Measurements from ENCODE around the gene FMNL2.
"Not testable (repeated sequence)": the region's sequence is repeated elsewhere in the genome, so short reads cannot be mapped to it uniquely, and the experiment has no call there.

FMNL2 gene

DNA sequence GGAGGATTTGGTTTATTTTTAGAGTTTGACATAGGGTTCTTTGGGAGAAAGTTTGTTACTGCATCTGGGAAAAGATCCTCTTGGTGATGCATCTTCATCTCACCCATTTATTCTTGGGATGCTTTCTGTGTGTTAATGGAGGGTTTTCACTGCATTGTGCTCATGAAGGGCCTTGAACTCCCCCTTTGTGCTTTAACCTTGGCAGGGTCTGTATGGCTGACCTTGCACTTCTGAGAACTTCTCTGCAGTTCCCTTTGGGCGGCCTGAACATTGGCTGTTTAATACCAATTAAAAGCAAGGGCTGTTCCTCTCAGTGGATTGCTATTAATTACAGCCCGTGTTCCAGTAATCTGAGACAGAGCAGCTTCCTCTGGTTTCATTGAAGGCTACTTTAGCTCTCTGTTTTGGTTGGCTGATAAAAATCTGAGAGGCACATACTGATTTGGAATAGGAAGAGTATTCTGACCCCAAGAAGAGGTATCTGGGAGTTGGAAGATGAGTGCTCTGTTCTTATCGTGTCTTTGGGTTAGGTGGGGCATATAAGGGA, 37.5 kb downstream of the FMNL2 start:
- in situ Hi-C loops (cut with HindIII; ENCODE audit: low sequenced_read_pairs): no loop called here

DNA sequence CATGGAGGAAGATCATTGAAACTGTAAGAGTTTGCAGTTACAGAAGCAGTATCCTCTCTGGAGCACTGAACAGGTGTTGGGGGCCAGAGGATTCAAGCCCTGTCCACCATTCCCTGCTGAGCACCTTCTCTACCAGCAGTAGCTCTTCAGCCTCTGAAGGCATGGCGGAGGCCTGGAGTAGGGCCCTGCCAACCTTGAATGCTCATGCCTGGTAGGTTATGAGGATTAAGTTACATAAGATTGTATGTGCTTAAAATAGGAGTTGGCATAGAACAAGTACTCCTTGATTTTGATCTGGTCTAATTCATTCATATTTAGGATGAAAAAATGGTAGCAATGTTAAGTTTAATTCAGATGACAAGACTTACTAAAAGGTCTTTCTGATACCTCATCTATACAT, 40.2 kb downstream of the FMNL2 start:
- in situ Hi-C loops (cut with HindIII; ENCODE audit: low sequenced_read_pairs): no loop called here

DNA sequence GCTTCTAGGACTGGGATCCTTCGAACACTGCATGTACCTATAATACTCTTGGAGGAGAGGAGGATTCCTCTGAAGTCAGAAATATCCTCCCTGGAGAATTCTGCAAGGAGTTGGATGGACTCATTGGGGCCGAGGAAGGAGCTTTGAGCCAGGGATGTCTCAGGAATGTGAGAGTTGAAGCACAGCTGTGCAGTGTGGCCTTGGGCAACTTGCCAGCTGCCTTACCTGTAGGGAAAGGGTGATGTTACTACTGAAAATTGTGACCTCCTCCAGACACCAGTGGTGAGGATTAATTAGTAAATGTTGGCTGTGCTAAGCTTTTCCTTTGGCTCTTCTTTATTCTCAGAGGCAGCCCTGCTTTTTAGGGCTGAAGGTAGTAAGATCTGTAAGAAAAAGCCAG, 41.4 kb downstream of the FMNL2 start:
- in situ Hi-C loops (cut with HindIII; ENCODE audit: low sequenced_read_pairs): no loop called here

DNA sequence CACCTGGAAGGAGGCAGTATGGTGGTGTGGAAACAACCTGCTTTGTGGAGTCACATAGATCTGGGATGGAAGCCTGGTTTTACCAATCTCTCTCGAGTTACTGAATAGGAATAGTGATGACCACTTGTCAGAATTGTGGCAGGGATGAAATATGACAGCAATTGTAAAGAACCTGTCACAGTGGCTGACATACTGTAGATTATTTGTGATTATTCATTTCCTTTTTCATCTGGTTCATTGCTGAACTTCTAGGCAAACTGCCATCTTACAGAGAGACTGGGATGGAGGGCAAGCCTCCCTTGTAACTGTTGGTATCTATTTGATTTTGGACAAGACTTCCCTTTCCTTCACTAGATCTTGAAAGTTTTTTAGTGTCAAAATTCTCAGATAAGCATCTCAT, 42.0 kb downstream of the FMNL2 start:
- in situ Hi-C loops (cut with HindIII; ENCODE audit: low sequenced_read_pairs): no loop called here

DNA sequence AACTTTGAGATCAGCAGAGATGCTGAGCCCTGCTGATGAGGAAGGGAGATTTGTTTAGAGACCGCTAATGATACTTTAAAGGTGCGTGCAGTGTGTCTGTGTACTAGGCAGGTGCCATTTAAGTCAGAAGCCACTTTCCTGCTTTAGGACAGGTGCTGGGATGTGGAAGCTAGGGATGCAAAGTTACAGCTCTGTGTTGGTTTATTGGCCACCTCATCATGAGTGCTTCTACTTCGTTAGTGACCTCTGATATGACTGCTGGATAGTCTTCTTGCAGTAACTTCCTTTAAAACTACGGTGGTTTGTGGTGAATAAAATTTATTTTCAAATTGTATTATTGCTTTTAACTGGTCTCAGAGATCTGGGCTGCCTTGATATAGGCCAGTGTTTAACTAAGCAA, 44.1 kb downstream of the FMNL2 start:
- in situ Hi-C loops (cut with HindIII; ENCODE audit: low sequenced_read_pairs): no loop called here

DNA sequence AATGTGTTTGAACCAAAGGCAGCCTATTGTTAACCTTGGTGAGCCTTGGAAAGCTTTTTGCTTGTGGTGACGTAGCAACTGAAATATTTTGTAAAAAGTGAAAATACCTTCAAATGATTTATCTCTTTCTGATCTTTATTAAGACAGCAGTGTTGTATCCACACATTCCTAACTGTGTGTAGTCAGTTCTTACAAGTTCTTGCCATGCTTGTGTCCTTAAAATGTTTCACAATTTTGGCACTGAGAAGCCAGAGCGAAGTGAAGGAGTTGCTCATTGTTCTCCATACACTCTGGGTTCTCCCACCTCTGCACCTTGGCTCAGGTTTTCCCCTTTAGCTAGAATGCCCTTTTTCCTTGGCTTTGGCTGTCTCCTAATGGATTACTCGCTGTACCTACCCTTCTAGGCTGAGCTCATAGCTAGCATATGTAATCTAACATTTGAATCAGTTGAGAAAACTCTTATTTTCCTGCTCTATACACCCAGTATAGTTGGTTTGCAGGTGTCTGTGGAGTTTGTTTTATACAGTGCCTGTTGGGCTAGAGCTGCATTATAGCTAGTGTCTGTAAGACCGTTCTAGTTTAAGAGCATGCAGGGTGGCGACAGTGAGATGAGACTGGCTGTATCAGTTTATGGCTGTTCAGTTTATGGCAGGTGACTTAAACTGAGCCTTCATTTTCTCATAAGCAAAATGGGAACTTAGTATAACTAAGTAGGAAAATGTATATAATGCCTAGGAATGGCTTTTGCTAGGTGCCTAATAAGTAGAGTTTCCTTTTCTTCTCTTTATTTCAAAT, 45.5 kb downstream of the FMNL2 start:
- in situ Hi-C loops (cut with HindIII; ENCODE audit: low sequenced_read_pairs): no loop called here

DNA sequence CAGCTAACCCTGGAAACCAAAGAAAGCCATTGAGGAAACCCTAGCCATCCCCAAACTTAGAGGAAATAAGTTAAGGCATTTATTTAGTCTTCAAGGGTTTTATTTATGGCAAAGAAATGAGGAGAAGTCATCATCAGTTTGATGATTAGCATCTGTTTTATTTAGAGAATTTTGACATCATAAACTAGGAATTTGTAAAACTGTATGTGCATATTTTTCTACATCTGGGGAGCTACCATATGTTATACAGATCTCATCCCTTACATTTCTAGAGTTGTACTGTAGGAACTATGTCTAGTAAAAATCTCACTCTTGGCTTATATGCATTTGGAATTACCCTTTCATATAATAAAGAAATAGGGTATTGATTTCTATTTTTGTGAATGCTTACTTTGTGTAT, 48.7 kb downstream of the FMNL2 start:
- in situ Hi-C loops (cut with HindIII; ENCODE audit: low sequenced_read_pairs): no loop called here

DNA sequence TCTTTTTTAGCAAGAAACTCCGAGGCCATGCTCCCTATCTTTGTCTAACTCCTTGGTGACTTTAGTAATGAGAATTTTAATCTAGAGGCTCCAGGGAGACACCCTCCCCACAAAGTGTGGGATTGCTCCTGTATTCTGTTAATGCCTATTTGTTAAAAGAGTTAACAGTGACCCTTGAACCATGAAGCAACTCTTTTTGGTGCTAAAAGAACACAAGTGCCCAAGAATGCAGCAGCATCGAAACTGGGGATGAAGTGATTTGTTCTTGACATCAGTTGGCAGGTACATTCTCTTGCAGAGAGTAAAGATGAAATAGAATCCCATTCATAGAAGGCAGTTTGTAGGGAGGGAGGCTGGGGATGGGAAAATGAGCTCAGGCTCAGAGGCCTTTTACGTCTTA, 50.0 kb downstream of the FMNL2 start:
- in situ Hi-C loops (cut with HindIII; ENCODE audit: low sequenced_read_pairs): no loop called here

DNA sequence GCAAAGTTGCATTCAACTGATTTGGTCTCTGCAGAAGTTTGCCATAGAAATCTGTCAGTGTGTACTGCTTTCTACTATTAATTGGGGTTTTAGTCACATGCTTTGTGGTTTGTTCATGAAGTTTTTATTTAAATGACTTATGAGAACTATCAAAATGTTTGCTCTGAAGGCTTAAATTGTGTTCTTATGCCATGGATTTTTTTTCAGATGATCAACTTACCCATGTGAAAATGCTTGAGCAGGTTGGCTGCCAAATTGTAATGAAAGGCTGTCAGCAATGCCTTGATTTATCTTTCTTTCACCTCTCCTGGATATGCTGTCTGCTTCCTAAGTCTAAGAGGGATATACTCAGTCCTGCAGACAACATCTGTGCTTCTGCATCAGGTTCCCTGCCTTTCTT, 50.7 kb downstream of the FMNL2 start:
- in situ Hi-C loops (cut with HindIII; ENCODE audit: low sequenced_read_pairs): no loop called here

DNA sequence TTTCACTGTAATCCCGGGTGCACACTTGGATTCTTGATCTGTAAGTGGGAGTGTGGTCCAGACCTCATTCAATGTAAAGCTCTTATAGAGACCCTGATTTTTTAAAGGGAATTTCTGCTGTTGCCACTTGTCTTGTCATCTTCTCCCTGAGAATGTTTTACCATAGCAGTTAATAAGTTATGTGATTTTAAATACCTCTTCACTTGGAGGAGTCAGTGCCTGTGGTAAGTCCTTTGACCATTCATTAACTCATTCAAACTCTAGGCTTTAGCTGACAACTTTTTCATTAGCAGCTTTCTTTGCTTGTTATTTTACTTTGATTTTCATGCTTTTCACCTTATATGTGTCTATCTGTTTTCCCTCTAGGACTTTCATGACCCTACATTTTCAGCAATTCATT, 51.3 kb downstream of the FMNL2 start:
- in situ Hi-C loops (cut with HindIII; ENCODE audit: low sequenced_read_pairs): no loop called here

DNA sequence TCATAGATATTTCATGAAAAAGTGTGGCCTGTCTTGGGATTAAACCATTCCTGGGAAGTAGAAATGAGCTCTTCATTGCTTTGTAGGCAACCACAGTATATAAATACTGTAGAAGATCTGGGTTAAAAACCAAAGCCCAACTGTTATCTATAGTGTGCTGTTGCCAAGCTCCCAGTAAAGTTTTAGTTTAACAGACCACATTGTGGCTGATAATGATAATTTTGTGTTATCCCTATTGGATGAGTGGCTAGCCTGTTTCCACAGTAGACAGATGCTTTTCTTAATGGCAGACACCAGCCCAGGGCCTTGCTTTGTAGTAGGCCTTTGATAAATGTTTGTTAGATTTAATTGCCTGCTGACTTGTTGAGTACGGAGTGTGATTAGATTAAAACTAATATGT, 52.1 kb downstream of the FMNL2 start:
- in situ Hi-C loops (cut with HindIII; ENCODE audit: low sequenced_read_pairs): no loop called here

DNA sequence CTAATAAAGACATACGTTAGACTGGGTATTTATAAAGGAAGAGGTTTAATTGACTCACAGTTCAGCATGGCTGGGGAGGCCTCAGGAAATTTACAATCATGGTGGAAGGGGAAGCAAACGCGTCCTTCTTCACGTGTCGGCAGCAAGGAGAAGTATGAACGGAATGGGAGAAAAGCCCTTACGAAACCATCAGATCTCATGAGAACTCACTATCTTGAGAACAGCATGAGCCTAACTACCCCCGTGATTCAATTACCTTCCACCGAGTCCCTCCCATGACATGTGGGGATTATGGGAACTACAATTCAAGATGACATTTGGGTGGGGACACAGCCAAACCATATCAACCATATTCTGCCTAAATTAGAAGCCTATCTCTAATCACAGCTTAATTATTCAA, 53.3 kb downstream of the FMNL2 start:
- in situ Hi-C loops (cut with HindIII; ENCODE audit: low sequenced_read_pairs): not testable (repeated sequence)

DNA sequence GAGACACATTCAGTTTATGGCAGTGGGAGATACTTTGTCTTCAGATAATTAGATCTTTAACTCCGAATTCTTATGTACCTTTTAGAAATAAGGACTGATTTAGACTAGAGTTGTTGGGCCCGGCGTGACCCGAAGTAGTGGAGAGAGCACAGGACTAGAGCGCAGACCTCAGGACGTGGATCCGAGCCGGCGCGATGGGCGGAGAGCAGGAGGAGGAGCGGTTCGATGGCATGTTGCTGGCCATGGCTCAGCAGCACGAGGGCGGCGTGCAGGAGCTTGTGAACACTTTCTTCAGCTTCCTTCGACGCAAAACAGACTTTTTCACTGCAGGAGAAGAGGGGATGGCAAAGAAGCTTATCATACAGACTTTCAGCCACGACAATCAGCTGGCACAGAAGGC, 54.5 kb downstream of the FMNL2 start:
- in situ Hi-C loops (cut with HindIII; ENCODE audit: low sequenced_read_pairs): no loop called here

DNA sequence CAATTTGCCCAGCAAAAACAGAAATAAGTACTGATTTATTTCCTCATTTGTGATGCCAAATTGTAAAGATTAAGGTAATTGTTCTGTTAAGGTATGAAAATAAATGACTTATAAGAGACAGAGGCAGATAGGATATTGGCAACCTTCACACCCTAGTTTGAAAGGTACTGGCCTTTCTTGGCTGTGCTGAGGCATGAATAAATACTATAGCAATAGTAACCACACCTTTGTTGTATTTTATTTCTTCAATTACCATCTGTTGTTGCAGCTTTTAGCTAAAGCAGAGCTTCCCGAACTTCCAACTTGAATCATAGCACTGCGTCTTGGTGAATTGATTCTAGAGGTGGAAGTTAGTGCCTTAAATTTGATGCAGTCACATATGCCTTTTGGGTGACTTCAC, 55.9 kb downstream of the FMNL2 start:
- in situ Hi-C loops (cut with HindIII; ENCODE audit: low sequenced_read_pairs): no loop called here

DNA sequence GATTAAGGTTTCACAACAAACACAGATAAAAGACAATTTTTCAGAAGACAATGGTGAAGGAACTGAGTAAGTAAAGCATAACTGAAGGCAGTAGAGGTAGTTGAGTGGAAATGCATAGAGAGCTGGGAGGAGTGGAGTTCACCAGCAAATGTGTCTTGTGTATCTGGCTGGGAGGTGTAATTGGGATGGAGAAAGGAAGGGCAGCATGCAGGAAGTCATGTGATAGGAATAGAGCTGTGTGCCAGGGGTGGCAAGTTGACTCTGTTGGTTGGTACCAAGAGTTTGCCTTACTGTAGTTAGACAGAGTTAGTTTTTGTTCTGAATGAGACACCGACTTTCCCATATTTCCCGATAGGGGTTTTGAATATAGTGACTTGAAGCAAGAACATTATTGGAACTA, 56.3 kb downstream of the FMNL2 start:
- in situ Hi-C loops (cut with HindIII; ENCODE audit: low sequenced_read_pairs): no loop called here

DNA sequence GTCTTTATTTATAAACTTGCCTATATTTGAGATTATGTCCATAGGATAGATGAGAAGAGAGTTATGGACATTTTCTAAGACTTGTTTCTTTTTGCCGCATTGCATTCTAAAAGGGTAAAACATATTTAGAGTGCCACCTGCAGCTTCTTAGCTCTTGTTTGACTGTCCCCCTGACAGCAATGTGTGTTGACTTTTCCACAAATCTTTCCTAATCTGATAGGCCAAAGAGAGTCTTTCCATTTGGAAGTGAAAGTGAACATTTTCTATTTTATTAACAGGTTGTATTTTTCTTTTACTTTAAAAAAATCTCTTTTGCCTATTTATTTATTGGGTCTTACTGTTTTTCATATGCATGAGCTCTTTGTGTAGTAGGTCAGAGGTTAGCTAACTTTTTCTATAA, 58.4 kb downstream of the FMNL2 start:
- in situ Hi-C loops (cut with HindIII; ENCODE audit: low sequenced_read_pairs): no loop called here

DNA sequence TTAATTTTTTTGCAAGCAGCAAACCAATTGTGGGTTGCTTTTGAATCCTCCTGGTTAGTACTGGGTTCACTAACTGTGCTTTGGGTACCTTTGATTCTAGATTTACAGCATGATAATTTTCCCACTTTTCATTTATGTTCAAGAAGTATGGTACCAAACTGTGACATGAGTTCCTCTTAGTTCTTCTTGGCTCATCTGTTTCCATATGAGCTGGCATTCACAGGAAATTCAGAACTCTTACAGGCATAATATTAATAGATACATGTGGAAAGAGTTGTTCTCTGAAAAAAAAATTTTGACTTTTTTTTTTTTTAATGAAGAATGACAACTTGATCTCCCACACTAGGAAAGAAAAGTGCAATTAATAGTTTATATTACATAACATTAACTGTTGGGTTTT, 59.4 kb downstream of the FMNL2 start:
- in situ Hi-C loops (cut with HindIII; ENCODE audit: low sequenced_read_pairs): no loop called here

DNA sequence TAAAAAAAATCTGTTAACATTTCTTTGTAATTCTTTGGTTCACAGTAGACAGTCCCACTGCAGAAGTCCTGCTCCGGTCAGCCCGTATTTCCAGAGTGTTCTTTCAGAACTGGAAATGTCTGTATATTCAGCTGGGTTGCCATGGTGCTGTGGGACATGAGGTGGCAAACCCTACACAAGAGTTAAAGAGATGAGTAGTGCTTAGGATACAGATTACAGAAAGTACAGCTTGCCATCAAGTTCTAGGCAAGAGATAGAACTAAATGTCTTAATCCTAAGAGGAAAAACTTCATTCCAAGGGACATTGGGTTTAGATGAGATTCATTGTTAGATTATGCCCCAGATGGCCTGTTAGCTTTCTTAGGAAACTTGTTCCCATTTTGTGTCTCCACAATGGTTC, 60.1 kb downstream of the FMNL2 start:
- in situ Hi-C loops (cut with HindIII; ENCODE audit: low sequenced_read_pairs): no loop called here

DNA sequence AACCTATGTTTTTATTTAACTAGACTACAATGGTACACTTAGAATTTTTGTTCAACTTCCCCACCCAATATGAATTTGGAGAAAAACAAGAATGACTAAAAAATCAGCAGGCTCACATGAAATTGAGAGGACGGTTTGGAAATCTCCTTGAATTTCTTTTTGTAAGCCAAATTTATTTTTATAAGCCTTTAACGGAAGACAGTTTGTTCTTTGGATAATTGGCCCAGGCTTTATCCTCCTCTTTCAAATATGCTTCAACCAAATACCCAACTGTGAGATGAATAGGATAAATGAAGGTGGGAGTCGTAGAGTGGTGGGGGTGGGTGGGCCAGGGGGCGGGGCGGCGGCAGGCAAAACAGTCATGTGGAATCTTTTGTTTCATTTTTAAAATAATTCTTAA, 60.6 kb downstream of the FMNL2 start:
- in situ Hi-C loops (cut with HindIII; ENCODE audit: low sequenced_read_pairs): no loop called here

DNA sequence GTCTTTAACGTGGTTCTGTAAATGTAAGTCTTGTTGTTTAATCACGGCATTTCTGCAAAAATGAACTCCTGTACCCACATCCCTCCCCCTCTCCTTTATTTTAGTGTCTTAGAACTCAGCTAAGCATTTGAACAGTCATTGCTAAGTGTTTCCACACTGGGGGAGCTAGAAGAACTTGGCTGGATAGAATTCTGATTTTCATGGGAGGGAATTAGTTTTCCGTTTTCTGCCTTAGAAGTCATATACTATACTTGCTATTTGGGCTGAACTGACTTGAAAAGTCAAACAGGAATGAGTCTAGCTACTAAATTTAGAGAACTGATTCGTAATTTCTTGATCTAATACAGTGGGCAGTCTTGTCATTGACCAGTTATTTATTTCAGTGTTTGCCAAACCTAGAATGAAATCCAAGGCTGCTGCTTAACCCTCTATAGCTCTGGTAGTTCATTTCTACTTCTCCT, 61.1 kb downstream of the FMNL2 start:
- in situ Hi-C loops (cut with HindIII; ENCODE audit: low sequenced_read_pairs): no loop called here

DNA sequence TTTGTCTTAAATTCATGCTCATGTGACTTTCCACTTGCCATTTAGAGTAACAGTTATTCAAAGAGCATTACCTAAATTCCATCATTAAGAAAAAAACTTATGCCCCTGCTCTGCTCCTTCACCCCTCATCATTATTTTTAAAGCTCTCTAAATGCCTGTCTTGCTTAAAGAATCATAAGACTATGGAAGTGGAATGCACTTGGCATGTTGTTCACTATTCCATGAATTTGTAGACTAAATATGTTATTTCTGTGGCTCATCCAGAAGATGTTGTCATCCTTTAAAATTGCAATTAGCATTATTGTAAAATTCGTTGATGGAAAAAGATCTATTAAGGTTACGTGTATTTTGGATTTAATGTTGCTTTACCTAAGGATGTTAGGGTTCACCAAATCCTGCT, 61.8 kb downstream of the FMNL2 start:
- in situ Hi-C loops (cut with HindIII; ENCODE audit: low sequenced_read_pairs): no loop called here

DNA sequence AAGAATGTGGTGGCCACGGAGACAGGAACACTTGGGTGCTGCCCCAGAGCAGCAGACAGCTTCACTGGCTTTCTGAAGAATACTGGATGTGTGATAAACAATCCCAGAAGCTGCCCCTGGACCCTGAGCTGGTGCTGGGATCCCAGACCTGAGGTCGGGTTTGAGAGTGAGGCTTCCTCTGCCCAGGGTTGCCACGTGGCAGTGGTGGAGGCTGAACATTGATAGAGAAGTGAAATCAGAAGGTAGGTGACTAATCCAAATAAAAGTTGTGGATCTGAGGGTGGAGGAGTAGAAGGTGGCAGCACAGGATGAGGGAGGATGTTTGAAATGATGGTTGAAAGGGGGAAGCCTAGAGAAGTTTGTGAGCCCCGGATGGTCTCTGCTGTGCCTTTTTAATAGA, 64.0 kb downstream of the FMNL2 start:
- in situ Hi-C loops (cut with HindIII; ENCODE audit: low sequenced_read_pairs): no loop called here
